ENCODE data around the gene EBF4. TPM values are rescaled to one million over a fixed set of nuclear protein-coding genes. Genes with fewer than 3 reads are reported as not detected.
A peak's percentile ranks its signal among the peaks of the same experiment; 100 is the strongest.
"Not testable (repeated sequence)": the region's sequence is repeated elsewhere in the genome, so short reads cannot be mapped to it uniquely, and the experiment has no call there.

Gene EBF4
- total and polyA plus RNA-seq, 12 donors: 2.0 to 8.0 (median 3.7) TPM

GRCh38 chr20:2762578-2763131 is 70.1 kb downstream of the EBF4 start:
- H3K27me3 ChIP-seq: peaks cover 0 to 78% (median 41%) of the 10 kb centered on the region in 7 donors
- H3K9me3 ChIP-seq: no peaks in the 10 kb centered on the region
- no peak for ATAC-seq
- no peak overlapping the region for H3K4me3 ChIP-seq
- H3K36me3 ChIP-seq: no peaks in the 10 kb centered on the region
- intact Hi-C loops (cut with DNase I): loop anchor here in 2 of 10 donors (5.0 to 10.0 kb wide), 2 partner anchors 75 to 222 kb away; no protein-coding TSS in a partner anchor
- H3K4me1 ChIP-seq: peaks cover 0 to under 1% (median 0%) of the 10 kb centered on the region in 9 donors
- no peak for DNase-seq
- TF ChIP-seq CTCF (IDR thresholded peaks at IDR 0.05): no peak
- 37 to 49% methylated on average over 2 of the region's 2 CpGs for WGBS, 2 donors
- no peak overlapping the region for H3K27ac ChIP-seq

- Histone ChIP-seq H3K27ac (no peak overlapping the region), H3K36me3 (no peaks in the 10 kb centered on the region), H3K4me1 (peaks cover 0 to 6% (median 0%) of the 10 kb centered on the region in 9 donors), H3K27me3 (peaks cover 0 to 78% (median 47%) of the 10 kb centered on the region in 7 donors), H3K4me3 (no peak overlapping the region), H3K9me3 (no peaks in the 10 kb centered on the region)
- ATAC-seq: no peak
- DNase-seq: no peak
- intact Hi-C loops (cut with DNase I): loop anchor here in 2 of 10 donors (5.0 to 10.0 kb wide), 2 partner anchors 74 to 222 kb away; no protein-coding TSS in a partner anchor
- 37 to 44% methylated on average over 5 of the region's 5 CpGs for WGBS, 2 donors
- no peak for TF ChIP-seq CTCF (IDR thresholded peaks at IDR 0.05)
These were observed 70.6 kb downstream of the EBF4 start for GRCh38 chr20:2763186-2763585.

- WGBS, 2 donors: 48 to 51% methylated on average over 15 of the region's 15 CpGs
- ATAC-seq (peak; percentile 55 to 89 (median 72)), DNase-seq (peak; percentile 23 to 41)
- TF ChIP-seq CTCF (IDR thresholded peaks at IDR 0.05): no peak
- intact Hi-C loops (cut with DNase I): loop anchor here in 1 of 10 donors (10.0 kb wide), 1 partner anchor 217 kb away; no protein-coding TSS in a partner anchor
- Histone ChIP-seq H3K9me3 (no peaks in the 10 kb centered on the region), H3K4me3 (no peak overlapping the region), H3K27ac (no peak overlapping the region), H3K4me1 (peaks cover 0 to 10% (median 0%) of the 10 kb centered on the region in 9 donors), H3K36me3 (no peaks in the 10 kb centered on the region), H3K27me3 (peaks cover 0 to 52% (median 35%) of the 10 kb centered on the region in 7 donors)
These were observed 75.4 kb downstream of the EBF4 start for GRCh38 chr20:2767768-2768631.

- H3K27me3 ChIP-seq: peaks cover 0 to 46% (median 34%) of the 10 kb centered on the region in 7 donors
- intact Hi-C loops (cut with DNase I): loop anchor here in 1 of 10 donors (10.0 kb wide), 1 partner anchor 216 kb away; no protein-coding TSS in a partner anchor
- no peak overlapping the region for H3K4me3 ChIP-seq
- TF ChIP-seq CTCF (IDR thresholded peaks at IDR 0.05): no peak
- H3K27ac ChIP-seq: no peak overlapping the region
- H3K36me3 ChIP-seq: no peaks in the 10 kb centered on the region
- no peaks in the 10 kb centered on the region for H3K9me3 ChIP-seq
- ATAC-seq (no peak), DNase-seq (no peak)
- 53 to 54% methylated on average over 5 of the region's 5 CpGs for WGBS, 2 donors
- H3K4me1 ChIP-seq: peaks cover 0 to 10% (median 0%) of the 10 kb centered on the region in 9 donors
These were observed 76.0 kb downstream of the EBF4 start for GRCh38 chr20:2768632-2769015.

- H3K27ac ChIP-seq; H3K36me3 ChIP-seq; H3K4me3 ChIP-seq; ATAC-seq; intact Hi-C loops (cut with DNase I); DNase-seq; H3K9me3 ChIP-seq; H3K4me1 ChIP-seq: not testable (repeated sequence)
- WGBS, 2 donors: 94% methylated on average over 12 of the region's 12 CpGs
- peaks cover 0 to 36% (median 29%) of the 10 kb centered on the region in 7 donors for H3K27me3 ChIP-seq
These were observed 77.5 kb downstream of the EBF4 start for GRCh38 chr20:2770091-2770490.

Data from heart right ventricle (tissue), 16 donors.